WTC11 (cell line): ENCODE data around the gene RPTOR. TPM values are rescaled to one million over a fixed set of nuclear protein-coding genes. Genes with fewer than 3 reads are reported as not detected.

Experiments used
- ATAC-seq: fragments of 200-7000 bp; cut with Tn5 transposase; 2 replicates; pipeline ENCODE4 v1.10.0; 2021; ENCODE audit warnings: mild to moderate bottlenecking, moderate library complexity
- CTCF ChIA-PET: fragments of 300-600 bp; sonication (Branson Sonifier 250); formaldehyde crosslinking; loops from one replicate; lab custom pipeline; 2021; ENCODE audit warnings: antibody characterized with exemption; lab: Charles Lee
- POLR2A ChIA-PET: fragments of 350-600 bp; sonication (Branson Sonifier 250); formaldehyde crosslinking; loops from one replicate; lab custom pipeline; 2021; ENCODE audit warnings: antibody characterized with exemption; lab: Charles Lee
- DNase-seq: peaks from one replicate; pipeline ENCODE4 v3.0.0; 2021; ENCODE audit warnings: low spot score
- H3K27ac Mint-ChIP-seq: 2 replicates; pipeline ENCODE4 v1.8.0; 2021; ENCODE audit warnings: mixed read lengths
- H3K27me3 Mint-ChIP-seq: 2 replicates; pipeline ENCODE4 v1.8.0; 2021; ENCODE audit warnings: low read depth, mild to moderate bottlenecking, moderate library complexity, mixed read lengths
- H3K36me3 Mint-ChIP-seq: 2 replicates; pipeline ENCODE4 v1.8.0; 2021; ENCODE audit warnings: mixed read lengths
- H3K4me1 Mint-ChIP-seq: 2 replicates; pipeline ENCODE4 v1.8.0; 2022; ENCODE audit warnings: mixed read lengths
- H3K4me3 Mint-ChIP-seq: 2 replicates; pipeline ENCODE4 v1.8.0; 2021; ENCODE audit warnings: mild to moderate bottlenecking, moderate library complexity, mixed read lengths
- H3K9me3 Mint-ChIP-seq: 2 replicates; pipeline ENCODE4 v1.8.0; 2021; ENCODE audit warnings: mixed read lengths
- EMX1 ChIP-seq: fragments of 250-450 bp; sonication (Bioruptor Pico); IDR thresholded peaks from 2 replicates; pipeline ENCODE4 v1.8.0; 2021; ENCODE audit warnings: mild to moderate bottlenecking
- ETV6 ChIP-seq: sonication (generic); formaldehyde crosslinking; IDR thresholded peaks from 2 replicates; pipeline ENCODE4 v1.8.1; 2022; ENCODE audit warnings: mild to moderate bottlenecking, missing genetic modification reagents
- GABPB1 ChIP-seq: sonication (generic); formaldehyde crosslinking; IDR thresholded peaks from 2 replicates; pipeline ENCODE4 v1.8.1; 2023; ENCODE audit warnings: mild to moderate bottlenecking, missing genetic modification reagents
- JUN ChIP-seq: sonication (generic); formaldehyde crosslinking; IDR thresholded peaks from 2 replicates; pipeline ENCODE4 v1.8.0; 2023; ENCODE audit warnings: mild to moderate bottlenecking, missing genetic modification reagents
- KAT7 ChIP-seq: sonication (generic); formaldehyde crosslinking; IDR thresholded peaks from 2 replicates; pipeline ENCODE4 v1.8.1; 2023; ENCODE audit warnings: missing genetic modification reagents, mild to moderate bottlenecking, borderline replicate concordance
- NR3C1 ChIP-seq: sonication (generic); formaldehyde crosslinking; conservative IDR thresholded peaks from 2 replicates; pipeline ENCODE4 v1.8.1; 2023; ENCODE audit warnings: low read depth, mild to moderate bottlenecking, missing genetic modification reagents
- TEAD4 ChIP-seq: sonication (generic); formaldehyde crosslinking; IDR thresholded peaks from 2 replicates; pipeline ENCODE4 v1.8.0; 2022; ENCODE audit warnings: mild to moderate bottlenecking, missing genetic modification reagents
- ZNF423 ChIP-seq: fragments of 250-450 bp; sonication (Bioruptor Pico); IDR thresholded peaks from 2 replicates; pipeline ENCODE4 v2.1.2; 2022; ENCODE audit warnings: mild to moderate bottlenecking, moderate library complexity
- total RNA-seq: library from RNA; stranded (reverse); gene quantifications from 3 replicates; pipeline ENCODE4 v1.2.3, GENCODE V29; 2021
- TF ChIP-seq, protein P1 (sequence below): sonication (generic); formaldehyde crosslinking; IDR thresholded peaks from 2 replicates; pipeline ENCODE4 v1.8.1; 2023; ENCODE audit warnings: mild to moderate bottlenecking, missing genetic modification reagents, borderline replicate concordance
- TF ChIP-seq, protein P2 (sequence below): sonication (generic); formaldehyde crosslinking; IDR thresholded peaks from 2 replicates; pipeline ENCODE4 v1.8.0; 2022; ENCODE audit warnings: mild to moderate bottlenecking, missing genetic modification reagents
- TF ChIP-seq, protein P3 (sequence below): fragments of 250-450 bp; sonication (Bioruptor Pico); IDR thresholded peaks from 2 replicates; pipeline ENCODE4 v1.9.0; 2021; ENCODE audit warnings: mild to moderate bottlenecking
- TF ChIP-seq, protein P4 (sequence below): sonication (generic); formaldehyde crosslinking; IDR thresholded peaks from 2 replicates; pipeline ENCODE4 v1.8.0; 2022; ENCODE audit warnings: missing genetic modification reagents
- TF ChIP-seq, protein P5 (sequence below): sonication (generic); formaldehyde crosslinking; IDR thresholded peaks from 2 replicates; pipeline ENCODE4 v1.8.0; 2023; ENCODE audit warnings: missing genetic modification reagents, mild to moderate bottlenecking, borderline replicate concordance
- TF ChIP-seq, protein P6 (sequence below): sonication (generic); formaldehyde crosslinking; IDR thresholded peaks from 2 replicates; pipeline ENCODE4 v1.8.1; 2023; ENCODE audit warnings: mild to moderate bottlenecking, moderate library complexity, missing genetic modification reagents

RPTOR gene
- total RNA-seq, 1 experiment from 2014 or later = 41.0 TPM

DNA sequence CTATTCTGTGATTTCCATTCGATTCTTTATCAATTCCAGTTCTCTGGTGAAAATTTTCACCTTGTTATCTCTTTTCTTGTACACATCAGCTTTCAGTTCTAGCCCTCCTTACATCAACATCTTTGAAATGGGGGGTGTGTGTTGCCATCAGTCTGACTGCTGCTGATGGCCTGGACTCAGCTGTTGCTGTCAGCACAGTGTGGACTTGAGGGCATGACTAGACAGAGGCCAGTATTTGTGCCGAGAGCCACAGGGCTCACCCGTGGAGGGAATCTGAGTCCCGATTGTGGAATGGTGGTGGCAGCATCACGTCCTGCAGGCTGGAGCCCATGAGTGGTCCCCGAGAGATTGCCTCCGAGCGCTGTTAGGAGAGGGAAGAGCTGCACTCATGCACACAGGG, 114.2 kb downstream of the RPTOR start:
- Mint-ChIP-seq H3K4me3 (no peak overlapping the region), H3K4me1 (peaks cover 41% of the 10 kb centered on the region), H3K9me3 (no peaks in the 10 kb centered on the region), H3K36me3 (no peaks in the 10 kb centered on the region), H3K27me3 (no peaks in the 10 kb centered on the region), H3K27ac (no peak overlapping the region)
- ChIA-PET CTCF (no interaction called here), POLR2A (no interaction called here)
- TF ChIP-seq JUN (CRISPR knock-in tag) = no peak
- ATAC-seq (no peak), DNase-seq (no peak)

DNA sequence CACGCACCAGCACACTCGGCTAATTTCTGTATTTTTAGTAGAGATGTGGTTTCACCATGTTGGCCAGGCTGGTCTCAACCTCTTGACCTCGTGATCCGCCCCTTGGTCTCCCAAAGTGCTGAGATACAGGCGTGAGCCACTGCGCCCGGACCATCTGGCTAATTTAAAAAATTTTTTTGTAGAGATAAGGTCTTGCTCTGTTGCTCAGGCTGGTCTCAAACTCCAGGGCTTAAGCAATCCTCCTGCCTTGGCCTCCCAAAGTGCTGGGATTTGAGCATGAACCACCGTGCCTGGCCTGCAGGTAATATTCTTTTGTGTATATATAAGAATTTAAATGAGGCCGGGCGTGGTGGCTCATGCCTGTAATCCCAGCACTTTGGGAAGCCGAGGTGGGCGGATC, 115.0 kb downstream of the RPTOR start:
- H3K27me3 Mint-ChIP-seq = no peaks in the 10 kb centered on the region
- TF ChIP-seq NR3C1 (CRISPR knock-in tag) = no peak
- TF ChIP-seq, all 79 proteins: peak for 0
- no peaks in the 10 kb centered on the region for H3K36me3 Mint-ChIP-seq
- H3K9me3 Mint-ChIP-seq = no peaks in the 10 kb centered on the region
- H3K4me3 Mint-ChIP-seq = no peak overlapping the region
- no peak for ATAC-seq
- H3K27ac Mint-ChIP-seq = no peak overlapping the region
- no peak for DNase-seq
- POLR2A ChIA-PET = no interaction called here
- H3K4me1 Mint-ChIP-seq = peaks cover 50% of the 10 kb centered on the region
- CTCF ChIA-PET = interaction anchor here (1.6 kb wide), 1 partner anchor 10 kb away, joined by 5 read pairs; no protein-coding TSS in a partner anchor

DNA sequence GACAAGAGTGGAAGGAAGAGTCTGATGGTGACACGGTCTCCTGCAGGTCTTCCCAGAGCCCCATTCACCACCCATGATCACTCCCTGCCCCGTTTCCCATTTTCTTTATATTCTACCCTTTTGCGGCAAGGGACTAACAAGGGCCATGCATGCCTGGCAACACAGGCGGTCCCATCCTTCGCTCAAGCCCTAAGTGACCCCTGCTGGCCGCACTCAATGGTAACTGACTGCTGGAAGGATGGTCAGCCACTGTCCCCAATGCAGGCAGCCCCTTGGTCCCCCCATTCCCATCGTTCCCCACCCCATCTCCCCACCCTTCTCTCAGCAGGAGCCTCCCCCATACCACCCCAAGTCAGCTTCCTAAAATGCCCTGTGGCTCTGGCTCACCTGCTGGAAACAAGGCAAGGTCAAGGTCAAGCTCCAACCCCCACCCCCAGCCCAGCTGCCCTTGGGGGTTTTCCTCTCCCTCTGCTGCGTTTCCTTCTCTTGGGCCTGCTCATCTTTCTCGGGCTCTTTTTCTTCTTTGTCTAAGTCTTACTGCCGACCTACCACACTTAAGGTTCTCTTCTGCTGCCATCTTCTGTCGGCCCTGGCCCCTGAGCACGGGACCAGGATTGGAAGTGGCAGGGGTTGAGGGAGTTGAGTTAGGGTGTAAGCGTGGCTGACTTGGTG, 116.0 kb downstream of the RPTOR start:
- Mint-ChIP-seq H3K36me3 (no peaks in the 10 kb centered on the region), H3K4me3 (no peak overlapping the region), H3K9me3 (no peaks in the 10 kb centered on the region), H3K4me1 (peaks cover 56% of the 10 kb centered on the region), H3K27ac (peak overlapping the region; percentile 89; the same call in 1 of the 2 replicates), H3K27me3 (no peaks in the 10 kb centered on the region)
- no peak for ATAC-seq
- TF ChIP-seq ZNF423 (CRISPR knock-in tag) (no peak), ETV6 (no peak), TEAD4 (CRISPR knock-in tag) (no peak), GABPB1 (CRISPR knock-in tag) (no peak), EMX1 (CRISPR knock-in tag) (no peak), KAT7 (no peak)
- TF ChIP-seq, protein P1, sequence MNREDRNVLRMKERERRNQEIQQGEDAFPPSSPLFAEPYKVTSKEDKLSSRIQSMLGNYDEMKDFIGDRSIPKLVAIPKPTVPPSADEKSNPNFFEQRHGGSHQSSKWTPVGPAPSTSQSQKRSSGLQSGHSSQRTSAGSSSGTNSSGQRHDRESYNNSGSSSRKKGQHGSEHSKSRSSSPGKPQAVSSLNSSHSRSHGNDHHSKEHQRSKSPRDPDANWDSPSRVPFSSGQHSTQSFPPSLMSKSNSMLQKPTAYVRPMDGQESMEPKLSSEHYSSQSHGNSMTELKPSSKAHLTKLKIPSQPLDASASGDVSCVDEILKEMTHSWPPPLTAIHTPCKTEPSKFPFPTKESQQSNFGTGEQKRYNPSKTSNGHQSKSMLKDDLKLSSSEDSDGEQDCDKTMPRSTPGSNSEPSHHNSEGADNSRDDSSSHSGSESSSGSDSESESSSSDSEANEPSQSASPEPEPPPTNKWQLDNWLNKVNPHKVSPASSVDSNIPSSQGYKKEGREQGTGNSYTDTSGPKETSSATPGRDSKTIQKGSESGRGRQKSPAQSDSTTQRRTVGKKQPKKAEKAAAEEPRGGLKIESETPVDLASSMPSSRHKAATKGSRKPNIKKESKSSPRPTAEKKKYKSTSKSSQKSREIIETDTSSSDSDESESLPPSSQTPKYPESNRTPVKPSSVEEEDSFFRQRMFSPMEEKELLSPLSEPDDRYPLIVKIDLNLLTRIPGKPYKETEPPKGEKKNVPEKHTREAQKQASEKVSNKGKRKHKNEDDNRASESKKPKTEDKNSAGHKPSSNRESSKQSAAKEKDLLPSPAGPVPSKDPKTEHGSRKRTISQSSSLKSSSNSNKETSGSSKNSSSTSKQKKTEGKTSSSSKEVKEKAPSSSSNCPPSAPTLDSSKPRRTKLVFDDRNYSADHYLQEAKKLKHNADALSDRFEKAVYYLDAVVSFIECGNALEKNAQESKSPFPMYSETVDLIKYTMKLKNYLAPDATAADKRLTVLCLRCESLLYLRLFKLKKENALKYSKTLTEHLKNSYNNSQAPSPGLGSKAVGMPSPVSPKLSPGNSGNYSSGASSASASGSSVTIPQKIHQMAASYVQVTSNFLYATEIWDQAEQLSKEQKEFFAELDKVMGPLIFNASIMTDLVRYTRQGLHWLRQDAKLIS (CRISPR knock-in tag) = no peak
- TF ChIP-seq, protein P2, sequence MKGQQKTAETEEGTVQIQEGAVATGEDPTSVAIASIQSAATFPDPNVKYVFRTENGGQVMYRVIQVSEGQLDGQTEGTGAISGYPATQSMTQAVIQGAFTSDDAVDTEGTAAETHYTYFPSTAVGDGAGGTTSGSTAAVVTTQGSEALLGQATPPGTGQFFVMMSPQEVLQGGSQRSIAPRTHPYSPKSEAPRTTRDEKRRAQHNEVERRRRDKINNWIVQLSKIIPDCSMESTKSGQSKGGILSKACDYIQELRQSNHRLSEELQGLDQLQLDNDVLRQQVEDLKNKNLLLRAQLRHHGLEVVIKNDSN (CRISPR knock-in tag) = no peak
- TF ChIP-seq, protein P3, sequence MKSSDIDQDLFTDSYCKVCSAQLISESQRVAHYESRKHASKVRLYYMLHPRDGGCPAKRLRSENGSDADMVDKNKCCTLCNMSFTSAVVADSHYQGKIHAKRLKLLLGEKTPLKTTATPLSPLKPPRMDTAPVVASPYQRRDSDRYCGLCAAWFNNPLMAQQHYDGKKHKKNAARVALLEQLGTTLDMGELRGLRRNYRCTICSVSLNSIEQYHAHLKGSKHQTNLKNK (CRISPR knock-in tag) = no peak
- TF ChIP-seq, protein P4, sequence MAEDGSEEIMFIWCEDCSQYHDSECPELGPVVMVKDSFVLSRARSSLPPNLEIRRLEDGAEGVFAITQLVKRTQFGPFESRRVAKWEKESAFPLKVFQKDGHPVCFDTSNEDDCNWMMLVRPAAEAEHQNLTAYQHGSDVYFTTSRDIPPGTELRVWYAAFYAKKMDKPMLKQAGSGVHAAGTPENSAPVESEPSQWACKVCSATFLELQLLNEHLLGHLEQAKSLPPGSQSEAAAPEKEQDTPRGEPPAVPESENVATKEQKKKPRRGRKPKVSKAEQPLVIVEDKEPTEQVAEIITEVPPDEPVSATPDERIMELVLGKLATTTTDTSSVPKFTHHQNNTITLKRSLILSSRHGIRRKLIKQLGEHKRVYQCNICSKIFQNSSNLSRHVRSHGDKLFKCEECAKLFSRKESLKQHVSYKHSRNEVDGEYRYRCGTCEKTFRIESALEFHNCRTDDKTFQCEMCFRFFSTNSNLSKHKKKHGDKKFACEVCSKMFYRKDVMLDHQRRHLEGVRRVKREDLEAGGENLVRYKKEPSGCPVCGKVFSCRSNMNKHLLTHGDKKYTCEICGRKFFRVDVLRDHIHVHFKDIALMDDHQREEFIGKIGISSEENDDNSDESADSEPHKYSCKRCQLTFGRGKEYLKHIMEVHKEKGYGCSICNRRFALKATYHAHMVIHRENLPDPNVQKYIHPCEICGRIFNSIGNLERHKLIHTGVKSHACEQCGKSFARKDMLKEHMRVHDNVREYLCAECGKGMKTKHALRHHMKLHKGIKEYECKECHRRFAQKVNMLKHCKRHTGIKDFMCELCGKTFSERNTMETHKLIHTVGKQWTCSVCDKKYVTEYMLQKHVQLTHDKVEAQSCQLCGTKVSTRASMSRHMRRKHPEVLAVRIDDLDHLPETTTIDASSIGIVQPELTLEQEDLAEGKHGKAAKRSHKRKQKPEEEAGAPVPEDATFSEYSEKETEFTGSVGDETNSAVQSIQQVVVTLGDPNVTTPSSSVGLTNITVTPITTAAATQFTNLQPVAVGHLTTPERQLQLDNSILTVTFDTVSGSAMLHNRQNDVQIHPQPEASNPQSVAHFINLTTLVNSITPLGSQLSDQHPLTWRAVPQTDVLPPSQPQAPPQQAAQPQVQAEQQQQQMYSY = no peak
- TF ChIP-seq, protein P5, sequence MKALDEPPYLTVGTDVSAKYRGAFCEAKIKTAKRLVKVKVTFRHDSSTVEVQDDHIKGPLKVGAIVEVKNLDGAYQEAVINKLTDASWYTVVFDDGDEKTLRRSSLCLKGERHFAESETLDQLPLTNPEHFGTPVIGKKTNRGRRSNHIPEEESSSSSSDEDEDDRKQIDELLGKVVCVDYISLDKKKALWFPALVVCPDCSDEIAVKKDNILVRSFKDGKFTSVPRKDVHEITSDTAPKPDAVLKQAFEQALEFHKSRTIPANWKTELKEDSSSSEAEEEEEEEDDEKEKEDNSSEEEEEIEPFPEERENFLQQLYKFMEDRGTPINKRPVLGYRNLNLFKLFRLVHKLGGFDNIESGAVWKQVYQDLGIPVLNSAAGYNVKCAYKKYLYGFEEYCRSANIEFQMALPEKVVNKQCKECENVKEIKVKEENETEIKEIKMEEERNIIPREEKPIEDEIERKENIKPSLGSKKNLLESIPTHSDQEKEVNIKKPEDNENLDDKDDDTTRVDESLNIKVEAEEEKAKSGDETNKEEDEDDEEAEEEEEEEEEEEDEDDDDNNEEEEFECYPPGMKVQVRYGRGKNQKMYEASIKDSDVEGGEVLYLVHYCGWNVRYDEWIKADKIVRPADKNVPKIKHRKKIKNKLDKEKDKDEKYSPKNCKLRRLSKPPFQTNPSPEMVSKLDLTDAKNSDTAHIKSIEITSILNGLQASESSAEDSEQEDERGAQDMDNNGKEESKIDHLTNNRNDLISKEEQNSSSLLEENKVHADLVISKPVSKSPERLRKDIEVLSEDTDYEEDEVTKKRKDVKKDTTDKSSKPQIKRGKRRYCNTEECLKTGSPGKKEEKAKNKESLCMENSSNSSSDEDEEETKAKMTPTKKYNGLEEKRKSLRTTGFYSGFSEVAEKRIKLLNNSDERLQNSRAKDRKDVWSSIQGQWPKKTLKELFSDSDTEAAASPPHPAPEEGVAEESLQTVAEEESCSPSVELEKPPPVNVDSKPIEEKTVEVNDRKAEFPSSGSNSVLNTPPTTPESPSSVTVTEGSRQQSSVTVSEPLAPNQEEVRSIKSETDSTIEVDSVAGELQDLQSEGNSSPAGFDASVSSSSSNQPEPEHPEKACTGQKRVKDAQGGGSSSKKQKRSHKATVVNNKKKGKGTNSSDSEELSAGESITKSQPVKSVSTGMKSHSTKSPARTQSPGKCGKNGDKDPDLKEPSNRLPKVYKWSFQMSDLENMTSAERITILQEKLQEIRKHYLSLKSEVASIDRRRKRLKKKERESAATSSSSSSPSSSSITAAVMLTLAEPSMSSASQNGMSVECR (CRISPR knock-in tag) = no peak
- TF ChIP-seq, protein P6, sequence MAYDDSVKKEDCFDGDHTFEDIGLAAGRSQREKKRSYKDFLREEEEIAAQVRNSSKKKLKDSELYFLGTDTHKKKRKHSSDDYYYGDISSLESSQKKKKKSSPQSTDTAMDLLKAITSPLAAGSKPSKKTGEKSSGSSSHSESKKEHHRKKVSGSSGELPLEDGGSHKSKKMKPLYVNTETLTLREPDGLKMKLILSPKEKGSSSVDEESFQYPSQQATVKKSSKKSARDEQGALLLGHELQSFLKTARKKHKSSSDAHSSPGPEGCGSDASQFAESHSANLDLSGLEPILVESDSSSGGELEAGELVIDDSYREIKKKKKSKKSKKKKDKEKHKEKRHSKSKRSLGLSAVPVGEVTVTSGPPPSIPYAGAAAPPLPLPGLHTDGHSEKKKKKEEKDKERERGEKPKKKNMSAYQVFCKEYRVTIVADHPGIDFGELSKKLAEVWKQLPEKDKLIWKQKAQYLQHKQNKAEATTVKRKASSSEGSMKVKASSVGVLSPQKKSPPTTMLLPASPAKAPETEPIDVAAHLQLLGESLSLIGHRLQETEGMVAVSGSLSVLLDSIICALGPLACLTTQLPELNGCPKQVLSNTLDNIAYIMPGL (CRISPR knock-in tag) = no peak
- CTCF ChIA-PET = interaction anchor here (0.6 to 1.6 kb wide), 7 partner anchors 11 to 278 kb away, joined by 3 to 7 read pairs (median 4); no protein-coding TSS in a partner anchor
- POLR2A ChIA-PET = no interaction called here
- no peak for DNase-seq
